H1 (cell line): ENCODE data around the gene TMEM54. TPM values are rescaled to one million over a fixed set of nuclear protein-coding genes. Genes with fewer than 3 reads are reported as not detected.

Source experiments
- CHD1 ChIP-seq: IDR thresholded peaks from 2 replicates; pipeline ENCODE4 v1.6.1; 2012; ENCODE audit warnings: low read depth, low read length, improper control_type of control experiment
- CHD2 ChIP-seq: IDR thresholded peaks from 2 replicates; pipeline ENCODE4 v1.6.1; 2012; ENCODE audit warnings: low read length, improper control_type of control experiment
- CTCF ChIP-seq, 3 experiments: IDR thresholded peaks; 1 replicate in 2 of 3; 2 replicates in 1 of 3; pipeline versions ENCODE4 v1.5.1 to v1.6.1; 2011; ENCODE audit warnings: low read length in 3 of 3, mild to moderate bottlenecking in 3 of 3, inconsistent platforms in 2 of 3, low read depth in 1 of 3, moderate library complexity in 1 of 3; ENCODE audit not compliant: insufficient read depth in 1 of 3; ENCODE audit errors: control extremely low read depth in 1 of 3
- ZNF274 ChIP-seq: IDR thresholded peaks from 2 replicates; pipeline ENCODE4 v1.7.0; 2012; ENCODE audit warnings: low read length, borderline replicate concordance; ENCODE audit errors: extremely low read depth
- polyA plus RNA-seq, 7 experiments: library from polyadenylated mRNA; depleted of rRNA in 3 of 7; stranded (reverse) in 5 of 7; unstranded in 2 of 7; fragments of >200 nt in 5 of 7; fragments of 200-250 nt in 2 of 7; gene quantifications; 1 replicate in 5 of 7; 2 replicates in 1 of 7; 4 replicates in 1 of 7; pipeline versions ENCODE4 v1.2.1 to v1.2.3, GENCODE V29; 2011 to 2013; ENCODE audit warnings: missing spikeins in 2 of 7, mixed read lengths in 2 of 7
- total RNA-seq: library from RNA; stranded (reverse); fragmentation: NEBNext Ultra II Directional; extraction: Animal tissue kit (Norgen Biotek cat#: 25700); gene quantifications from 2 replicates; pipeline ENCODE4 v1.2.1, GENCODE V29; 2021
- TF ChIP-seq, protein P1 (sequence below): IDR thresholded peaks from 2 replicates; pipeline ENCODE4 v1.6.1; 2011; ENCODE audit warnings: low read length, improper control_type of control experiment

TMEM54 gene
- total and polyA plus RNA-seq, 2 of the 8 experiments (the other 6 are each of a cell fraction or from before 2014, with no cell fraction given): 9.5 to 58.7 TPM

DNA sequence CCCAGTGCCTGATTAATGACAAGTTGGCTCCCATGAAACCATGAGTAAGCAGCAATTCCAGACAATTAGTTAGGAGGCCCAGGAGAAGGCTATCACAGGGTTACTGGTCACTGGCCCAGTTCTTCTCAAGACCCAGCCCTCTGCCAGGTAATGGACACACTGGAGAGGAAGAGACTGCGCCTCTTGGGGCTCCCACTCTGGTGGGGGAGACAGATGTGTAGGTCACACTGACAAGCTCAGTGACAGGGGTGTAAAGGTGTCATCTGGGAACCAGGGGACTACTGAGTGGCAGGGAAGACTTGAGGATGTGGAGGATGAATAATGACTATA, 10.0 kb downstream of the TMEM54 start (continued):
- TF ChIP-seq ZNF274 (no peak), CHD2 (no peak), CHD1 (no peak), CTCF (IDR thresholded peaks at IDR 0.05; ENCODE audit: control extremely low read depth in 1 of 3, insufficient read depth in 1 of 3, low read depth in 1 of 3, low read length in 3 of 3) (no peak)
- TF ChIP-seq, protein P1, sequence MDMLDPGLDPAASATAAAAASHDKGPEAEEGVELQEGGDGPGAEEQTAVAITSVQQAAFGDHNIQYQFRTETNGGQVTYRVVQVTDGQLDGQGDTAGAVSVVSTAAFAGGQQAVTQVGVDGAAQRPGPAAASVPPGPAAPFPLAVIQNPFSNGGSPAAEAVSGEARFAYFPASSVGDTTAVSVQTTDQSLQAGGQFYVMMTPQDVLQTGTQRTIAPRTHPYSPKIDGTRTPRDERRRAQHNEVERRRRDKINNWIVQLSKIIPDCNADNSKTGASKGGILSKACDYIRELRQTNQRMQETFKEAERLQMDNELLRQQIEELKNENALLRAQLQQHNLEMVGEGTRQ: no peak
